Loucy (cell line): ENCODE data around the gene NCMAP.

ENCODE experiments used
- CTCF ChIP-seq: fragments of 200-600 bp; sonication (generic); conservative IDR thresholded peaks from 2 replicates; pipeline ENCODE4 v1.5.1; 2014; ENCODE audit warnings: mild to moderate bottlenecking, antibody characterized with exemption, low read length
- EZH2phosphoT487 ChIP-seq: fragments of 200-600 bp; IDR thresholded peaks from 2 replicates; pipeline ENCODE4 v1.6.1; 2018; ENCODE audit warnings: antibody characterized with exemption, mild to moderate bottlenecking, moderate library complexity, borderline replicate concordance

- TF ChIP-seq CTCF (no peak), EZH2phosphoT487 (no peak)
Observed at GRCh38 chr1:24557220-24557619, 1.3 kb downstream of the NCMAP start.
